GM18870 (cell line): Measurements from ENCODE around the gene SUMO1.

Experiments
- ATAC-seq: cut with Tn5 transposase; IDR thresholded peaks from one replicate; pipeline ENCODE4 v1.9.1; 2021; ENCODE audit warnings: moderate library complexity; ENCODE audit not compliant: unreplicated experiment

SUMO1 gene

GRCh38 chr2:202201220-202202160 is 36.9 kb downstream of the SUMO1 start:
- ATAC-seq = no peak

GRCh38 chr2:202196727-202197126 is 41.7 kb downstream of the SUMO1 start:
- no peak for ATAC-seq

GRCh38 chr2:202194418-202194817 is 44.0 kb downstream of the SUMO1 start:
- ATAC-seq = no peak

- no peak for ATAC-seq
Observed at GRCh38 chr2:202193881-202194353, 44.5 kb downstream of the SUMO1 start.

GRCh38 chr2:202193305-202193704 is 45.1 kb downstream of the SUMO1 start:
- no peak for ATAC-seq

GRCh38 chr2:202187570-202187969 is 50.8 kb downstream of the SUMO1 start:
- no peak for ATAC-seq

GRCh38 chr2:202186641-202187202 is 51.7 kb downstream of the SUMO1 start:
- ATAC-seq = no peak

GRCh38 chr2:202185156-202185555 is 53.2 kb downstream of the SUMO1 start:
- no peak for ATAC-seq

- no peak for ATAC-seq
Observed at GRCh38 chr2:202184557-202184956, 53.8 kb downstream of the SUMO1 start.

- no peak for ATAC-seq
Observed at GRCh38 chr2:202178346-202178958, 59.9 kb downstream of the SUMO1 start.

- peak; percentile 64 for ATAC-seq
Observed at GRCh38 chr2:202172439-202173211, 65.8 kb downstream of the SUMO1 start.

GRCh38 chr2:202171241-202171825 is 67.1 kb downstream of the SUMO1 start:
- no peak for ATAC-seq

GRCh38 chr2:202169832-202170424 is 68.5 kb downstream of the SUMO1 start:
- ATAC-seq = no peak

GRCh38 chr2:202169131-202169530 is 69.3 kb downstream of the SUMO1 start:
- no peak for ATAC-seq

GRCh38 chr2:202165945-202166344 is 72.5 kb downstream of the SUMO1 start:
- no peak for ATAC-seq

GRCh38 chr2:202165208-202165607 is 73.2 kb downstream of the SUMO1 start:
- no peak for ATAC-seq

GRCh38 chr2:202164411-202164810 is 74.0 kb downstream of the SUMO1 start:
- no peak for ATAC-seq

GRCh38 chr2:202161151-202161835 is 77.1 kb downstream of the SUMO1 start:
- ATAC-seq = no peak

- no peak for ATAC-seq
Observed at GRCh38 chr2:202158796-202159195, 79.6 kb downstream of the SUMO1 start.
